SU-DHL-6 (cell line): ENCODE results near the gene CFAP45.
A peak's percentile ranks its signal among the peaks of the same experiment; 100 is the strongest.

Experiments used
- H2AFZ ChIP-seq: fragments of 200-600 bp; sonication (generic); 2 replicates; pipeline ENCODE4 v1.6.1; 2014; ENCODE audit warnings: low read depth, mild to moderate bottlenecking, moderate library complexity, mixed read lengths, antibody characterized with exemption, low read length; ENCODE audit not compliant: severe bottlenecking
- H3F3A ChIP-seq: fragments of 200-600 bp; shearing (Covaris generic); 2 replicates; pipeline ENCODE4 v1.6.0; 2016; ENCODE audit warnings: antibody characterized with exemption, mild to moderate bottlenecking; ENCODE audit not compliant: insufficient read depth
- H3K27ac ChIP-seq: fragments of 200-600 bp; sonication (generic); 2 replicates; pipeline ENCODE4 v1.5.1; 2016; ENCODE audit warnings: low read depth, mild to moderate bottlenecking, low read length, moderate library complexity, mixed read lengths
- H3K27me3 ChIP-seq: fragments of 200-600 bp; sonication (generic), shearing (Covaris generic); 2 replicates; pipeline ENCODE4 v1.6.0; 2014; ENCODE audit warnings: mild to moderate bottlenecking, low read length
- H3K36me3 ChIP-seq: fragments of 200-600 bp; sonication (generic); 2 replicates; pipeline ENCODE4 v1.6.1; 2014; ENCODE audit warnings: mild to moderate bottlenecking, low read length, mixed read lengths
- H3K4me2 ChIP-seq: fragments of 300-600, 200-600 bp; shearing (Covaris generic), sonication (generic); 2 replicates; pipeline ENCODE4 v1.6.0; 2014; ENCODE audit warnings: low read length, low read depth, mild to moderate bottlenecking; ENCODE audit not compliant: poor library complexity, severe bottlenecking
- H3K4me3 ChIP-seq: fragments of 200-600 bp; sonication (generic); 2 replicates; pipeline ENCODE4 v1.5.1; 2014; ENCODE audit warnings: antibody characterized with exemption, low read length, mild to moderate bottlenecking, mixed read lengths; ENCODE audit not compliant: insufficient read depth, poor library complexity, severe bottlenecking
- H3K79me2 ChIP-seq: fragments of 200-600 bp; sonication (generic); 2 replicates; pipeline ENCODE4 v1.6.1; 2014; ENCODE audit warnings: mild to moderate bottlenecking, low read length, moderate library complexity; ENCODE audit not compliant: insufficient read depth
- H3K9ac ChIP-seq: fragments of 200-600 bp; sonication (generic); 2 replicates; pipeline ENCODE4 v1.7.0; 2014; ENCODE audit warnings: mild to moderate bottlenecking, low read length
- H3K9me2 ChIP-seq: fragments of 200-600 bp; sonication (generic); replicated peaks from 2 replicates; pipeline ENCODE4 v1.6.1; 2014; ENCODE audit warnings: low read length; ENCODE audit not compliant: insufficient read depth
- H3K9me3 ChIP-seq: fragments of 200-600 bp; sonication (generic); 2 replicates; pipeline ENCODE4 v1.6.1; 2014; ENCODE audit warnings: low read length, mixed read lengths; ENCODE audit not compliant: insufficient read depth
- H4K20me1 ChIP-seq: fragments of 200-600 bp; sonication (generic); 2 replicates; pipeline ENCODE4 v1.6.1; 2014; ENCODE audit warnings: low read depth, mild to moderate bottlenecking, antibody characterized with exemption, low read length, moderate library complexity, mixed read lengths
- CTCF ChIP-seq: fragments of 200-600 bp; sonication (generic); IDR thresholded peaks from one replicate; pipeline ENCODE4 v1.5.1; 2017; ENCODE audit warnings: antibody characterized with exemption, mild to moderate bottlenecking, low read length, moderate library complexity; ENCODE audit not compliant: insufficient read depth, poor library complexity, severe bottlenecking
- EZH2phosphoT487 ChIP-seq: fragments of 200-600 bp; sonication (generic), shearing (Covaris generic); conservative IDR thresholded peaks from 2 replicates; pipeline ENCODE4 v1.6.1; 2018; ENCODE audit warnings: mild to moderate bottlenecking, antibody characterized with exemption, low read length, moderate library complexity, mixed read lengths

The CFAP45 gene

DNA sequence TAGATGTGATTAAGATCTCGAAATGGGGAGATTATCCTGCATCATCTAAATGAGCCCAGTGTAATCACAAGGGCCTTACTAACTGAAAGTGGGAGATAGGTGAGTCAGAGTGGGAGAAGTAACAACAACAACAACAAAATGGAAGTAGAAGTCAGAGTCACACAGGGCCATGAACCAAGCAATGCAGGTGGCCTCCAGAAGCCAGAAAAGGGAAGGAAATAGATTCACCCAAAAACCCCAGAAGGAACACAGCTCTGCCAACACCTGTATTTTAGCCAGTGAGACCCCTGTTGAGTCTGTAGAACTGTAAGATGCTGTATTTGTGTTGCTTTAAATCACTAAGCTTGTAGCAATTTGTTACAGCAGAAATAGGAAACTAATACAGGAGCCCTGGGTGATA, 21.3 kb upstream of the CFAP45 start:
- Histone ChIP-seq H3K9me2 (no peaks in the 10 kb centered on the region), H3K27me3 (no peaks in the 10 kb centered on the region), H3K36me3 (0 out of 2 replicates have a peak, but pooled peaks cover 6% of the 10 kb centered on the region), H3K9me3 (no peaks in the 10 kb centered on the region), H3K4me2 (peak overlapping the region; percentile 61), H4K20me1 (peaks cover 4% of the 10 kb centered on the region; the same call in 1 of the 2 replicates), H3K79me2 (peaks cover 52% of the 10 kb centered on the region), H2AFZ (no peak overlapping the region), H3K9ac (peak overlapping the region; percentile 85; the same call in 1 of the 2 replicates), H3F3A (peaks cover 17% of the 10 kb centered on the region), H3K4me3 (no peak overlapping the region), H3K27ac (peak overlapping the region; percentile 87)
- TF ChIP-seq EZH2phosphoT487: no peak
- no peak for TF ChIP-seq CTCF

GRCh38 chr1:159920651-159921050, 20.7 kb upstream of the CFAP45 start:
- Histone ChIP-seq H4K20me1 (peaks cover 4% of the 10 kb centered on the region; the same call in 1 of the 2 replicates), H3K9me3 (no peaks in the 10 kb centered on the region), H3K36me3 (0 out of 2 replicates have a peak, but pooled peaks cover 6% of the 10 kb centered on the region), H3K79me2 (peaks cover 52% of the 10 kb centered on the region), H3K4me3 (no peak overlapping the region), H3K9me2 (no peaks in the 10 kb centered on the region), H3K9ac (no peak overlapping the region), H3K27ac (peak overlapping the region; percentile 87), H2AFZ (no peak overlapping the region), H3F3A (peaks cover 17% of the 10 kb centered on the region), H3K27me3 (no peaks in the 10 kb centered on the region), H3K4me2 (no peak overlapping the region)
- no peak for TF ChIP-seq EZH2phosphoT487
- no peak for TF ChIP-seq CTCF

DNA sequence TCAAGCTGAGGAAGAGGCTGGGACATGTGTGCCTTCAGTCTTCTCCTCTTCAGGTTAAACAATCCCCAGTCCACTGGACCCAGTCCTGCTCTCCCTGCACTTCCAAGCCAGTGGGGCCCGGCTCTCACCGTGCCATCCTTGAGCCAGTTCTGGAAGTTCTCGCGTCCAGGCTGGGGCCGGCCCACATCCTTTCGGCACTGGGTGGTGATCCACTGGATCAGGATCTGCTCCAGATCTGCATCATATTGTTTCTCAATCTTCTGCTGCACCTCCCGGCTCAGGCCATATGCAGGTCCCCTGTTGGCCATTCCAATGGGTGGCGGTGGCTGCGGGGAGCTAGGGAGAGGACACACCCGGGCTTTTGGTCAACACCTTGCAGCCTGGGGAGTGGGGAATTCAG, 20.2 kb upstream of the CFAP45 start:
- H3K79me2 ChIP-seq: peaks cover 51% of the 10 kb centered on the region
- H3K9me2 ChIP-seq: no peaks in the 10 kb centered on the region
- 0 out of 2 replicates have a peak, but pooled peaks cover 6% of the 10 kb centered on the region for H3K36me3 ChIP-seq
- H3K9ac ChIP-seq: no peak overlapping the region
- no peak overlapping the region for H3K4me2 ChIP-seq
- H3K4me3 ChIP-seq: no peak overlapping the region
- no peaks in the 10 kb centered on the region for H3K27me3 ChIP-seq
- no peak overlapping the region for H2AFZ ChIP-seq
- H4K20me1 ChIP-seq: peaks cover 4% of the 10 kb centered on the region; the same call in 1 of the 2 replicates
- no peaks in the 10 kb centered on the region for H3K9me3 ChIP-seq
- peaks cover 21% of the 10 kb centered on the region for H3F3A ChIP-seq
- no peak for TF ChIP-seq CTCF
- no peak for TF ChIP-seq EZH2phosphoT487
- H3K27ac ChIP-seq: no peak overlapping the region
